Adipocyte (in vitro differentiated cells): ENCODE data around the gene ZMIZ1.

Experiments used
- DNase-seq: peaks from one replicate; pipeline ENCODE4 v3.0.0-alpha.2; 2015; ENCODE audit warnings: low read depth
- H3K27me3 ChIP-seq: replicated peaks from 2 replicates; pipeline ENCODE4 v1.7.0; 2013; ENCODE audit warnings: mild to moderate bottlenecking, low read length, moderate library complexity; ENCODE audit not compliant: control insufficient read depth, insufficient read depth
- H3K36me3 ChIP-seq: 2 replicates; pipeline ENCODE4 v1.7.0; 2013; ENCODE audit warnings: low read length, mild to moderate bottlenecking, moderate library complexity; ENCODE audit not compliant: control insufficient read depth, insufficient read depth, severe bottlenecking
- H3K4me1 ChIP-seq: 2 replicates; pipeline ENCODE4 v1.7.0; 2013; ENCODE audit warnings: mild to moderate bottlenecking, low read length, moderate library complexity; ENCODE audit not compliant: control insufficient read depth, insufficient read depth
- H3K4me3 ChIP-seq: 2 replicates; pipeline ENCODE4 v1.7.0; 2013; ENCODE audit warnings: mild to moderate bottlenecking, low read length, moderate library complexity
- H3K9ac ChIP-seq: 2 replicates; pipeline ENCODE4 v1.7.0; 2013; ENCODE audit warnings: mild to moderate bottlenecking, low read length, moderate library complexity
- H3K9me3 ChIP-seq: 2 replicates; pipeline ENCODE4 v1.7.0; 2013; ENCODE audit warnings: mild to moderate bottlenecking, low read length, moderate library complexity; ENCODE audit not compliant: control insufficient read depth

Gene ZMIZ1

GRCh38 chr10:79359816-79360498, 291.2 kb downstream of the ZMIZ1 start:
- H3K27me3 ChIP-seq = no peaks in the 10 kb centered on the region
- H3K4me3 ChIP-seq = no peak overlapping the region
- no peaks in the 10 kb centered on the region for H3K9me3 ChIP-seq
- no peak overlapping the region for H3K9ac ChIP-seq
- H3K4me1 ChIP-seq = no peaks in the 10 kb centered on the region
- H3K36me3 ChIP-seq = peaks cover 14% of the 10 kb centered on the region
- DNase-seq = no peak

- Histone ChIP-seq H3K4me3 (no peak overlapping the region), H3K9me3 (no peaks in the 10 kb centered on the region), H3K4me1 (no peaks in the 10 kb centered on the region), H3K36me3 (peaks cover 7% of the 10 kb centered on the region), H3K9ac (no peak overlapping the region), H3K27me3 (no peaks in the 10 kb centered on the region)
- no peak for DNase-seq
These were observed 292.0 kb downstream of the ZMIZ1 start for GRCh38 chr10:79360499-79361342.

GRCh38 chr10:79361726-79362397, 293.1 kb downstream of the ZMIZ1 start:
- Histone ChIP-seq H3K4me3 (no peak overlapping the region), H3K27me3 (no peaks in the 10 kb centered on the region), H3K36me3 (no peaks in the 10 kb centered on the region), H3K9ac (no peak overlapping the region), H3K9me3 (no peaks in the 10 kb centered on the region), H3K4me1 (peaks cover under 1% of the 10 kb centered on the region)
- no peak for DNase-seq
